Measurements from ENCODE around the gene CPA1.
A peak's percentile ranks its signal among the peaks of the same experiment; 100 is the strongest.

CPA1 gene

GRCh38 chr7:130344271-130344866 is 35.9 kb upstream of the CPA1 start, which contains the start of gene CPA5:
Gene CPA5, plus strand, starts transcription at chr7:130344816. Its CDS starts 1,670 bp downstream, at chr7:130346486.
- Histone ChIP-seq H3K9ac (ENCODE audit: insufficient read length) (no peak within 1 kb of the TSS), H3K36me3 (ENCODE audit: insufficient read depth, low read length) (no peaks in the 10 kb centered on the region), H3K27ac (no peak within 1 kb of the TSS), H3K4me3 (no peak within 1 kb of the TSS), H3K9me3 (ENCODE audit: low read depth, low read length) (no peaks in the 10 kb centered on the region)
- no peak for TF ChIP-seq FOXP2 (optimal IDR thresholded peaks at IDR 0.05; ENCODE audit: control extremely low read depth, extremely low read length, insufficient read depth)
- TF ChIP-seq EZH2 (IDR thresholded peaks at IDR 0.05): no peak
- TF ChIP-seq POLR2AphosphoS5 (IDR thresholded peaks at IDR 0.05; ENCODE audit: borderline replicate concordance, low read depth, low read length): no peak
- no peak for DNase-seq (ENCODE audit: low read depth, low spot score)

- no peak overlapping the region for H3K4me3 ChIP-seq
- TF ChIP-seq POLR2AphosphoS5 (IDR thresholded peaks at IDR 0.05; ENCODE audit: borderline replicate concordance, low read depth, low read length): no peak
- no peak for TF ChIP-seq FOXP2 (optimal IDR thresholded peaks at IDR 0.05; ENCODE audit: control extremely low read depth, extremely low read length, insufficient read depth)
- no peak for TF ChIP-seq EZH2 (IDR thresholded peaks at IDR 0.05)
- H3K27ac ChIP-seq: no peak overlapping the region
Measured at GRCh38 chr7:130345136-130345535, 35.2 kb upstream of the CPA1 start.

GRCh38 chr7:130345725-130346124 is 34.6 kb upstream of the CPA1 start:
- Histone ChIP-seq H3K27ac (no peak overlapping the region), H3K9ac (ENCODE audit: insufficient read length) (no peak overlapping the region), H3K4me3 (no peak overlapping the region), H3K9me3 (ENCODE audit: low read depth, low read length) (no peaks in the 10 kb centered on the region), H3K36me3 (ENCODE audit: insufficient read depth, low read length) (no peaks in the 10 kb centered on the region)
- no peak for TF ChIP-seq EZH2 (IDR thresholded peaks at IDR 0.05)
- TF ChIP-seq POLR2AphosphoS5 (IDR thresholded peaks at IDR 0.05; ENCODE audit: borderline replicate concordance, low read depth, low read length): no peak
- no peak for TF ChIP-seq FOXP2 (optimal IDR thresholded peaks at IDR 0.05; ENCODE audit: control extremely low read depth, extremely low read length, insufficient read depth)
- no peak for DNase-seq (ENCODE audit: low read depth, low spot score)

More at GRCh38 chr7:130345136-130345535, 35.2 kb upstream of the CPA1 start:
- no peak for DNase-seq (ENCODE audit: low read depth, low spot score)
- Histone ChIP-seq H3K9me3 (ENCODE audit: low read depth, low read length) (no peaks in the 10 kb centered on the region), H3K9ac (ENCODE audit: insufficient read length) (no peak overlapping the region), H3K36me3 (ENCODE audit: insufficient read depth, low read length) (no peaks in the 10 kb centered on the region)

- Histone ChIP-seq H3K9ac (ENCODE audit: insufficient read length) (no peak overlapping the region), H3K27ac (no peak overlapping the region), H3K4me3 (no peak overlapping the region), H3K36me3 (ENCODE audit: insufficient read depth, low read length) (no peaks in the 10 kb centered on the region), H3K9me3 (ENCODE audit: low read depth, low read length) (no peaks in the 10 kb centered on the region)
- no peak for TF ChIP-seq POLR2AphosphoS5 (IDR thresholded peaks at IDR 0.05; ENCODE audit: borderline replicate concordance, low read depth, low read length)
- no peak for TF ChIP-seq FOXP2 (optimal IDR thresholded peaks at IDR 0.05; ENCODE audit: control extremely low read depth, extremely low read length, insufficient read depth)
- no peak for TF ChIP-seq EZH2 (IDR thresholded peaks at IDR 0.05)
- DNase-seq (ENCODE audit: low read depth, low spot score): no peak
Measured at GRCh38 chr7:130346177-130346905, 34.0 kb upstream of the CPA1 start.

- no peak for DNase-seq (ENCODE audit: low read depth, low spot score)
- H3K4me3 ChIP-seq: no peak overlapping the region
- no peak overlapping the region for H3K9ac ChIP-seq (ENCODE audit: insufficient read length)
- H3K9me3 ChIP-seq (ENCODE audit: low read depth, low read length): no peaks in the 10 kb centered on the region
- no peaks in the 10 kb centered on the region for H3K36me3 ChIP-seq (ENCODE audit: insufficient read depth, low read length)
- no peak for TF ChIP-seq POLR2AphosphoS5 (IDR thresholded peaks at IDR 0.05; ENCODE audit: borderline replicate concordance, low read depth, low read length)
- TF ChIP-seq EZH2 (IDR thresholded peaks at IDR 0.05): no peak
- H3K27ac ChIP-seq: no peak overlapping the region
Measured at GRCh38 chr7:130346941-130347340, 33.4 kb upstream of the CPA1 start.

GRCh38 chr7:130349911-130350782 is 30.1 kb upstream of the CPA1 start:
- Histone ChIP-seq H3K9me3 (ENCODE audit: low read depth, low read length) (no peaks in the 10 kb centered on the region), H3K9ac (ENCODE audit: insufficient read length) (no peak overlapping the region), H3K27ac (no peak overlapping the region), H3K4me3 (peak overlapping the region; percentile 24; the same call in 1 of the 2 replicates), H3K36me3 (ENCODE audit: insufficient read depth, low read length) (no peaks in the 10 kb centered on the region)
- no peak for DNase-seq (ENCODE audit: low read depth, low spot score)
- TF ChIP-seq POLR2AphosphoS5 (IDR thresholded peaks at IDR 0.05; ENCODE audit: borderline replicate concordance, low read depth, low read length) (no peak), EZH2 (IDR thresholded peaks at IDR 0.05) (no peak), FOXP2 (optimal IDR thresholded peaks at IDR 0.05; ENCODE audit: control extremely low read depth, extremely low read length, insufficient read depth) (no peak)

GRCh38 chr7:130350945-130351790 is 29.1 kb upstream of the CPA1 start:
- Histone ChIP-seq H3K27ac (no peak overlapping the region), H3K4me3 (peak overlapping the region; percentile 24; the same call in 1 of the 2 replicates), H3K36me3 (ENCODE audit: insufficient read depth, low read length) (no peaks in the 10 kb centered on the region), H3K9ac (ENCODE audit: insufficient read length) (no peak overlapping the region), H3K9me3 (ENCODE audit: low read depth, low read length) (no peaks in the 10 kb centered on the region)
- DNase-seq (ENCODE audit: low read depth, low spot score): no peak
- TF ChIP-seq POLR2AphosphoS5 (IDR thresholded peaks at IDR 0.05; ENCODE audit: borderline replicate concordance, low read depth, low read length) (no peak), FOXP2 (optimal IDR thresholded peaks at IDR 0.05; ENCODE audit: control extremely low read depth, extremely low read length, insufficient read depth) (no peak), EZH2 (IDR thresholded peaks at IDR 0.05) (no peak)

Data from SK-N-MC (cell line).